Astrocyte of the spinal cord (primary cell): ENCODE measurements around the gene SLC4A4.
"Not testable (repeated sequence)": the region's sequence is repeated elsewhere in the genome, so short reads cannot be mapped to it uniquely, and the experiment has no call there.

Experiments used
- DNase-seq: peaks from one replicate; pipeline ENCODE4 v3.0.0; 2011; ENCODE audit warnings: low read depth, low spot score
- H3K4me3 ChIP-seq: 2 replicates; pipeline ENCODE4 v1.5.1; 2011; ENCODE audit warnings: low read depth, mild to moderate bottlenecking, low read length, moderate library complexity
- in situ Hi-C: cut with HindIII; loops from 2 replicates; pipeline ENCODE4 v1.10.0; 2017; ENCODE audit warnings: low sequenced_read_pairs
- TF ChIP-seq, protein P1 (sequence below): IDR thresholded peaks from 2 replicates; pipeline ENCODE4 v1.5.1; 2012; ENCODE audit warnings: low read depth, mild to moderate bottlenecking, low read length, inconsistent platforms

The SLC4A4 gene

DNA sequence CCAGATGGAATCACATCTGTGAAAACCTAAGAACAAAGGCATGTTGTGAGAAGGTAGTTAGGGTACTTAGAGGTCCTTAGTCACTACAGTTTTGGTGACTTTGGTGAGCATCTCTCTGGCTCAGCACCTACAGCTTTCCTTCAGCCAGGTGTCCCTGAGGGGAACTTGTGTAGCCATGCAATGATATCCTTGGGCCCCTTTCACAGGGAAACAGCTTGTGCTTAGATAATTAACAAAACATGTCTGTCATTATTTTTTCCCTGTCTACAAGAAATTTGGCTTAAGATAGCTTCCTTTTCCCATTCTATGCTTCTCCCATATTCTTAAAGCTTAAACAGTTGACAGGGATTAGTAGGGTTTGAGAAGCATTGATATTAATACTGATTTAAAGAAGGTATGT lies 63.8 kb downstream of the SLC4A4 start:
- TF ChIP-seq, protein P1, sequence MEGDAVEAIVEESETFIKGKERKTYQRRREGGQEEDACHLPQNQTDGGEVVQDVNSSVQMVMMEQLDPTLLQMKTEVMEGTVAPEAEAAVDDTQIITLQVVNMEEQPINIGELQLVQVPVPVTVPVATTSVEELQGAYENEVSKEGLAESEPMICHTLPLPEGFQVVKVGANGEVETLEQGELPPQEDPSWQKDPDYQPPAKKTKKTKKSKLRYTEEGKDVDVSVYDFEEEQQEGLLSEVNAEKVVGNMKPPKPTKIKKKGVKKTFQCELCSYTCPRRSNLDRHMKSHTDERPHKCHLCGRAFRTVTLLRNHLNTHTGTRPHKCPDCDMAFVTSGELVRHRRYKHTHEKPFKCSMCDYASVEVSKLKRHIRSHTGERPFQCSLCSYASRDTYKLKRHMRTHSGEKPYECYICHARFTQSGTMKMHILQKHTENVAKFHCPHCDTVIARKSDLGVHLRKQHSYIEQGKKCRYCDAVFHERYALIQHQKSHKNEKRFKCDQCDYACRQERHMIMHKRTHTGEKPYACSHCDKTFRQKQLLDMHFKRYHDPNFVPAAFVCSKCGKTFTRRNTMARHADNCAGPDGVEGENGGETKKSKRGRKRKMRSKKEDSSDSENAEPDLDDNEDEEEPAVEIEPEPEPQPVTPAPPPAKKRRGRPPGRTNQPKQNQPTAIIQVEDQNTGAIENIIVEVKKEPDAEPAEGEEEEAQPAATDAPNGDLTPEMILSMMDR, result no peak
- no peak overlapping the region for H3K4me3 ChIP-seq
- no peak for DNase-seq
- in situ Hi-C loops, result no loop called here

DNA sequence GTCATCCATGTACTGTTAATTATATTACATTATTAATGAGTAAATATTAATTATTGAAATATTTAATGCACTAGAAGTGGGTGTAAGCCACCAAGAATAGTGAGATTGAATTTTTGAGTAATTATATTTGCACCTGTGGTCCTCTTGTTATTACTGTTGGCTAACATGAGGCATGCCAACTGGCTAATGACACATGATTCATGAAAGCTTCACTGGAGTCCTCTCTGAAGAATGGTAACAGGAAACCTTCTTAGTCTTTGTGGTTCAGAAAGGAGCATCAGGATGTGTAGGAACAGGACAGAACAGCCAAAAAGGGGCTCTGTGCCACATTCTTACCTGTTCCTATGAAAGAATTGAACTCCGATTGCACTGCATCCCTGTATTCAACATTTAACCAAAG lies 65.2 kb downstream of the SLC4A4 start:
- in situ Hi-C loops, result no loop called here
- H3K4me3 ChIP-seq, result no peak overlapping the region
- DNase-seq, result no peak
- TF ChIP-seq, protein P1, result no peak

DNA sequence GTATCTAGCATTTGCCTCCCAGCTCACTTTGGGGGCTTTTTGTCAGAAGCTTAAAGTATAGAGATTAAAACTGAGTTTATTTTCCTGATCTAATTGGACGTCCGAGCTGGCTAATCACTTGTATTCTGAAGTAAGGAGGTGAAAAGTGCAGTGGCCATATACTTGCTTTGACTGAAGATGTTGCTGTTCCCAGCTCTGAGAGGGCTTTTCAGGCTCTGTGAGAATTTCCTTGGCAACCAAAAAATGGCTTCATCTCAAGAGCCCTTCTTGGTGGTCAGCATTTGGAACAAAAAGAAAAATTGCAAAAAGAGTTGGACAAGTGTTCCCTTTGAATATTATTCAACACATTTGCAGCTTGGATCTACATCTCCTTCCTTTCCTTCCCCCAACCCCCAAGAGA lies 67.0 kb downstream of the SLC4A4 start:
- DNase-seq, result no peak
- in situ Hi-C loops, result no loop called here
- no peak overlapping the region for H3K4me3 ChIP-seq
- TF ChIP-seq, protein P1, result no peak

DNA sequence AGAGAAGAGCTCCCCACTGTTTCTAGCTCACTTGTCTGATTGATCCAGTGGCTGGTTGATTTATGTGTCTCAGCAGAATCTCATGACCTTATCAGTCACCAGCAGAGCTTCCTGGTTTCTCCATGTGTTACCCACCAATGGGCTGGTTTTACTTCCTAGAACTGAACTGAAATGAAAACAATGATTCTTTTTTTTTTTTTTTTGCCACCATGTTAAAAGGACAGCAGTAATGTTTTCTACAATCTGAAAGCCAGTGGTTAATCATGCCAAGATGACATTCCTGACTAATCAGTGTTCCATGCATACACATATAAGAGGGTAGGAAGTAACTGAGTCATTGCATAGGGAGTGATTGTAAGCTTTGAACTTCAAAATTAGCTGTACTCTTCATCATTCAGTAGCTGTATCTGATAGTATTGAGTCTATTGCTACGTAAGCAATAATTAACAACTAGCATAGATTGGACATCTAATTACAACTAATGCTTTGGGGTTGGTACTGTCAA lies 67.7 kb downstream of the SLC4A4 start:
- in situ Hi-C loops, result no loop called here
- peak; percentile 27 for DNase-seq
- TF ChIP-seq, protein P1, result no peak
- H3K4me3 ChIP-seq, result no peak overlapping the region

DNA sequence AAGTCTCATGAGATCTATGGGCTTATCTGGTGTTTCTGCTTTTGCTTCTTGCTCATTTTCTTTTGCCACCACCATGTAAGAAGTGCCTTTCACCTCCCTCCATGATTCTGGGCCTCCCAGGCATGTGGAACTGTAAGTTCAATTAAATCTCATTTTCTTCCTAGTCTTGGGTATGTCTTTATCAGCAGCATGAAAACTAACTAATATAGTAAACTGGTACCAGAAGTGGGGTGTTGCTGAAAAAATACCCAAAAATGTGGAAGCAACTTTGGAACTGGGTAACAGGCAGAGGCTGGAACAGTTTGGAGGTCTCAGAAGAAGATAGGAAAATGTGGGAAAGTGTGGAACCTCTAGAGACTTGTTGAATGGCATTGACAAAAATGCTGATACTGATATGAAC lies 70.1 kb downstream of the SLC4A4 start:
- DNase-seq, H3K4me3 ChIP-seq, in situ Hi-C loops: not testable (repeated sequence)

DNA sequence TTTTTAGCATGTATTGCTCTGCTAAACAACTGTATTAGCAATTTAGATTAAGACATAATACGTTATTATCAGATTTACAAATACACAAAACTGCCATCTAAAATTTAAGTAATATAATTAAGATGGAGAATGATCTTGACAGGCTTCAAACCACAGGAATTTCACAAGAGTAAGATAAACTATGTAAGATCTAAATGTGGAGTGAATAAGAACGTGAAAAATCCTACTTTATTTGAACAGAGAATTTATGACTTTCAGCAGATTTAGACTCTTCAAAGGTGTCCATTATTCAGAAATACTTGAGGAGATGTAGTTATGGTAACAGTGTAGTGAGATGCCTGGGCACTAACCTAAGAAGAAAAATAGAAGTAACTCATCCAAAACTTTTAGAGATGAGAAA lies 73.2 kb downstream of the SLC4A4 start:
- TF ChIP-seq, protein P1, result no peak
- in situ Hi-C loops, result no loop called here
- H3K4me3 ChIP-seq, result no peak overlapping the region
- DNase-seq, result no peak

DNA sequence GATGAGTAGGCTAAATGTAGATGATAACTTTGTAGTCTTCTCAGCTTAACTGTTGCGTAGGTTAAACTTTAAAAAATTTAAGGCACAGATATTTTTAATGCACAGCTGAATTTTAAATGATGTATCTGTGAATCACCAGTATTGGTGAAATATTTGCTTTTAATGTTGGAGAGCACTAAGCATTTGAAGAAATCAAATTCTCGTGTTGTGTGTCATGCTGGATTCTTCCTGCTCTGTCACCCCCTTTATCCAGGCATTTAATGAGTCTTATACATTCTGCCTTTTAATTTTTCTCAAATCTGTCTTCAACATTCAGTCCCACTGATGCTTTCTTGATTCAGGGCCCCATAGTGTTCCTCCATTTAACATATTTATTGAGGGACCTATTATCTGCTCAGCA lies 76.7 kb downstream of the SLC4A4 start:
- DNase-seq, result no peak
- TF ChIP-seq, protein P1, result no peak
- in situ Hi-C loops, result no loop called here
- no peak overlapping the region for H3K4me3 ChIP-seq
